IPS DF 4.7 (cell line): ENCODE results near the gene EPB41L3.
"Not testable (repeated sequence)": the region's sequence is repeated elsewhere in the genome, so short reads cannot be mapped to it uniquely, and the experiment has no call there.

ENCODE experiments used
- DNase-seq: peaks from one replicate; pipeline ENCODE4 v3.0.0-alpha.2; 2013; ENCODE audit warnings: low spot score; ENCODE audit errors: extremely low read depth

Gene EPB41L3

DNA sequence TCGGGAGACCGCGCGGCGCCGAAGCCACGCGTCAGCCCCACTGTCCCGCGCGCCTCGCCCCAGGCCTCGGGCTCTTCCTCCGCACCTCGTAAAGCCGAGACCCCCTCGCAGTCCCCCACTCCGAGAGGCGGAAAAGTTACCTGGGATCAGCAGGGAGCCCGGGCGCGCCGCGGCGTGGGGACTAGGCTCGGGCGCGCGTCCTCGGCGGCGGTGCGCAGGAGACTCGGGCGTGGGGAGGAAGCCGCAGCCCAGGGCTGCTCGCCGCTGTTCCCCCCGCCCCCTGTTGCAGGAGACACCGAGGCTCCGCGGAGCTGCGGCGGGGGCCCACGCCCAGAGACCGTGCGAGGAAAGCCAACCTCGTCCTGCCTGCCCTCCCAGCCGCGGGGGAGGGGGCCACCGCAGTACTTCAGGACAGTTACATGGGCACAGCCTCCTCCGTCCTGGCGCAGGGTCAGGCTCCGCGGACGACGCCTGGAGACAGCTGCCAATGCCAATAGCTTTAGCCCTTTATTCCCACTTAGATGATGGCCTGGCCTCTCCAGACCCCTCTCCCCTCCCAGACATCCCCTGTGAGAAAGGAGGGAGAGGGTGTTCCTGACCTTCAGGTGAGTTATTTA, at the start of gene EPB41L3:
EPB41L3 (minus strand) TSS at position 225 of the 617 bp plus-strand sequence. CDS start 54,814 bp downstream, outside the sequence.
- no peak for DNase-seq

DNA sequence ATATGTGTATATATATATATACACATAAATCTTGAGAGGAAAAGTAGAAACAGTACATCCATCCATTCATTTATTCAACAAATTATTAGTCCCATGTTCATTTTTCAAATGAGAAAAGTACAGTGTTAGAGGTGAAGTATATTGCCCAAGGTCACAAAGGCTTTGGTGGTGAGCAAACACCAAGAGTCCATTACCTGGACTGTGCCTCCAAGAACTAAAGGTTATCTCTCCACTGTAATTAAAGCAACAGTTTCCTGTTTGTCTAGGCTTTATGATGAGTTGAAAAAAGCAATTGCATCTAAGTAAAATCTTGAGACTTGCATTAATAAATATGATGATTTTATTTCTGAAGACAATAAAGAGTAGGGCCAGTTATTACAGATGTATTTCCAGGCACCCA, 44.7 kb upstream of the EPB41L3 start:
- DNase-seq: no peak

DNA sequence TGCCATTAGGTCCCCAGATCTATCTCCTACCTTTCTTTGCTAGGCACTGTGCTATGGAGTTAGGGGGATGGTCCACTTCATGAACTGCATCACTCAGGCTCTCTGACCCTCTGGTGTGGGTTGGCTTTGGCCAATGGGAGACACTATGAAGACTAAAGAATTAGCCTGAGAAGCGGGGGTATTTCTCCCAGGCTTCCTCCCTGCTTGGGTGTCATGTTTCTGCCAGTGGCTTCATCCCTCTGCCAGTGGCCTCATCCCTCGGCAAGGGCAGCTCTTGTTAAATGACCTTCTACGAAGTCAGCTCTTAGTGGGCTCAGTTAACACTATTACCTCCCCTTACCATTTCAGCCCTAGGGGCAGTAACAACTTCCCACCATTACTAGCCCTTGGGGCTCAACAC, 41.9 kb upstream of the EPB41L3 start:
- DNase-seq: no peak

DNA sequence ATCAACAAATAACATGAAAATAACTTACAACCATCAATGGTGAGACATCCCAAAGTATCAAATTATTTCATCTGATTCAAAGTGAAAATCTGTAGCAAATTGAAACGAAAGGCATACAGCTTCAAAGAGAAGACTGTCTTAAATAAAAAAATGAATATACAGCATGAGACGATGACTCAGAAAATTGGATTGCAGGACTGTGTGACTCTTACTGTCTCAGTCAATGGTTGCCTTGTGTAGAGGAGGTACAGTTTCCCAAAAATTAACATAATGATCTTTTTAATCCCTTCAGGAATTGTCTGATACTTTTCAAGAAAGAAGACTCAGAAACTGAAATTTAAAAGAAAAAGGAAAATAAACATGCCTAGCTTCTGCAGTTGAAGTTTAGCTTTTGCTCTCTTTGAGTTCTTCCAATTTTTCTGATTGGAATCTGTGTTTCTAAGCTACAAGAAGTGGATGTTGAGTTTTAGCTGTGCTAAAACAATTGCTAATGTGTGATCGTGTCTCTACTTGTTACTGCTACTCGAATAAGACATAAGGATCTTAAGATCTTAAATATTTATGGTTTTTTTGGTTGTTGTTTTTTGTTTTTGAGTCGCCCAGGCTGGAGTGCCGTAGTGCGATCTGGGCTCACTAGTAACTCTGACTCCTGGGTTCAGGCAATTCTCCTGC, 41.1 kb upstream of the EPB41L3 start:
- DNase-seq: no peak

DNA sequence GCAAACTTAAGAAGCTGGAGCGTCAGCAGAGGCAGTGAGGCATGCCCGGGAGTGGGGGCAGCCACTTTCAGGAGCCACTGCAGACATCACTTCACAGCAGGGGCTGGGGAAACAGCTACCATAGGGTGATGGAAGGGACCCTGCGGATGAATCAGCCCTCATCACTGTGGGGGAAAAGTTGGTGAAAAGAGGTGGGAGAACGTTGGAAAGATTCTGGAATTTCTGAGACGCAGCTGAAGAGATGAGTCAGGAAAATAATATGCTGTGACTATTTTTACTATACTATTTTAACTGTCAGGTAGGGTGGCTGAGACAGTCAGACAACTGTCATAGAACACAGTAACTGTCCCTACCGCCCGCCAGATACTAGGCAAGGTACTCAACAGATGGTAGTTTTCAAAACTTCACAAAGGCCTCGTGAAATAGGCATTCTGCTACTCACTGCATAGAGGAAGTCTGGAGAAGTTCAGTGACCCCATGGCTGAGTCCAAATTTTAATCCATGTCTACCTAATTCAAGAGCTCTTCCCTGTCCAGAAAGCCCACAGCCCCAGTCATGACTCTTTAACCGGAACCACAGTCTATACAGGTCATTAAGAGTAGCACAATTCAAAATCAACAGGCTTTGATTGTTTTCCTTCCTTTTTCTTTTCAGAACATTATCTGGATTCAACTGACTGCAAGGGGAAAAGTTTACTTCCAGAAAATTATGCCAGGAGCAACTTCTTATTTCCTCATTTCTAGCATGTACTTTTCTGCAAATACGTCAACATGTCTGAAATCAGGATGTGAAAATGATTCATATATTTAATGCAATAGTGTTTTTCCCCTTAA, 39.3 kb upstream of the EPB41L3 start:
- no peak for DNase-seq

DNA sequence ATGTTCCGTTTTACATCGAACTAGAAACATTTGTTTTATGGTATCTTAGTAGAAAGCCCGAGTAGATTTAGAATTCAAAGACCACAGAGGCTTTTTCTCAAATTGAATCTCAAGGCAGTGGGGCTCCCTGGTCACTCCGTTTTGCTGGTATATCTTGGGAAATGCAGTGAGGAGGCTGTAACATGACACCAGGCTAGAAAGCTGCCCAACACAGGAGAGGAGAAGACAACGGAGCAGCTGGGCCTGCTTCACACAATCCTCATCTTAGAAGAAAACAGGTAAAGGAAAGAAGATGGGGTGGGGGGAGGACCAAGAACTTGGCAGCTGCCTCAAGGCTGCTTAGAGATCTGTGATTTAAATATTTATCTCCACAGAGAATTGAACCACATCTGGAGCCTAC, 38.3 kb upstream of the EPB41L3 start:
- DNase-seq: no peak

DNA sequence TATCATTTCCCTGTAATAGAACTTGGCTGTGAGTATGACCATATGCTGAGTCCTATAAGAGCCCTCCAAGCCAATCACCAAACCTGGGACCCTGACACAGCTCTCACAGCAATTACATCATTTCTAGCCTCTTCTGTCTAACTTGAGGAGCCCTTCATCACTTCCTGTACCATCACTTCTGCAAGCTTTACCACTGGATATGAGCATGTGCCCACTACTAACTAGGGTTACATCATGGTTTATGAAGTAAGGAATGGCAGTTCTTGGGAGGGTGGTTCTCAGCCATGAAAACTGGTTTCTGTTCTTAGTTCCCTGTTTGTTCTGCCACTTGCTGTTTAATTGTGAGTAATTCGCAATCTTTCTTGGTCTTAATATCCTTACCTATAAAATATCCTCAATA, 31.0 kb upstream of the EPB41L3 start:
- no peak for DNase-seq

DNA sequence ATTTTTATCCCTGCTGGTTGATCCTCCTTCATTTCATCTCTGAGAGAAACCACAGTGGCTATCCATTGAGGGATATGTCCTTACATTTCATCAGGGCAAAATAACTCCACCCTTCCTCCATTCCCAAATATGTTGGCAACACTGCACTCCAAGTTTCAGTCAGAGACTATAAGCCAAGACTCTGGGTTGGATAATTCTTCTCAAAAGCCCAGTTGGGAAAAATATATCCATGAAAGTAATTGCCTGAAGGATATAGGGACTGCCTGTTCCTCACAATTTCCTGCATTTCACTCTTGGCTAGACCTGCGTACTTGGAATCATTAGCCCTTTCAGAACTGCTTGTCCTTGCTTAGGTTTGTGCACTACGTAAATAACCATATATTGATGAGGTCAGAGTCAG, 27.9 kb upstream of the EPB41L3 start:
- DNase-seq: no peak

DNA sequence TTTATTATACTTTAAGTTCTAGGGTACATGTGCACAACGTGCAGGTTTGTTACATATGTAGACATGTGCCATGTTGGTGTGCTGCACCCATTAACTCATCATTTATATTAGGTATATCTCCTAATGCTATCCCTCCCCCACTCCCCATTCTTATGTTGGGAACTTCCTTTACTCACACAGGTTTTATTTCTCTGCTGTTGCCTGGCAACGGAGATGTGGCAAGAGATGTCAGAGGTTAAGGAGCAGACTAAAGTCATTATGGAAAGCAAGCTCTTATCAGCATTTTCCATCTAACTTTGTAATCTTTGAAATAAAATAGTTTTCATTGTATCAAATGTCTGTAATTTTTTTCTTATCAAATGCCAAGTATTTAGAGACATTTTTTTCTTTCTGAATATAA, 26.8 kb upstream of the EPB41L3 start:
- not testable (repeated sequence) for DNase-seq

DNA sequence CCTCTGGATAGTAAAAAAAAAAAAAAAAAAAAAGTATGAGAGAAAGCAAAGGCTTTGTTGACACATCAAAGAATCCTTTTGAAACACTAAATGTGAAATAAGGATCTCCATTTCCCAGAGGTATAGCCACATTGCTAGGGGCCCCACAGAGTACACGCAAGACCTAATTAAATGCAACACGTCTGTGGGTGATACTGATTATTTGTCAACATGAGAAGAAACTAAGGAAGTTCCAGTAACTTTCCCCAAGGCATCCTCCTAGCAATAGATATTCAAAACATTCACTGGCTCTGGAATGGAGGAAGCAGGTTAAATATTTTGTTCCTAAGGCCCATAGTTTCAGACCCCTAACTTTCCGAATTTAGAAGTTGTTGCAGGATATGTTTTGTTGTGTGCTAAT, 24.6 kb upstream of the EPB41L3 start:
- DNase-seq: no peak

DNA sequence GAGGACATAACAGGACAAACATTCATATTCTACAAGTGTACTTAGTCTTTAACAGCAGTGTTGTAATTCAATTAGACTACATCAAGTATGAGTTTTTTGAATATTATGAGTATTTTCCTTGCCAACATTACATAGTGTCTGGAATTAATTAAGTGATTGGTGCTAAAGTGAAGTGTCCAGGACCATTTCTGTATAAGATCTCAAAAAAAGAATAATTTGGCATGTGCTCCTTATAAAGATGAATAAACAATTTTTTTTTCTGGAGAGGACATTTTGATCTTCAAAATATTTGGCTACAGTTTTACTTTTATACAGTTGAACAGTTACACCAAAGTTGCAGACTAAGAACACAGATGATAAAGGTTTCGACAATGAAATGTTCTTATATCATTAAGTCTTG, 15.1 kb upstream of the EPB41L3 start:
- no peak for DNase-seq

DNA sequence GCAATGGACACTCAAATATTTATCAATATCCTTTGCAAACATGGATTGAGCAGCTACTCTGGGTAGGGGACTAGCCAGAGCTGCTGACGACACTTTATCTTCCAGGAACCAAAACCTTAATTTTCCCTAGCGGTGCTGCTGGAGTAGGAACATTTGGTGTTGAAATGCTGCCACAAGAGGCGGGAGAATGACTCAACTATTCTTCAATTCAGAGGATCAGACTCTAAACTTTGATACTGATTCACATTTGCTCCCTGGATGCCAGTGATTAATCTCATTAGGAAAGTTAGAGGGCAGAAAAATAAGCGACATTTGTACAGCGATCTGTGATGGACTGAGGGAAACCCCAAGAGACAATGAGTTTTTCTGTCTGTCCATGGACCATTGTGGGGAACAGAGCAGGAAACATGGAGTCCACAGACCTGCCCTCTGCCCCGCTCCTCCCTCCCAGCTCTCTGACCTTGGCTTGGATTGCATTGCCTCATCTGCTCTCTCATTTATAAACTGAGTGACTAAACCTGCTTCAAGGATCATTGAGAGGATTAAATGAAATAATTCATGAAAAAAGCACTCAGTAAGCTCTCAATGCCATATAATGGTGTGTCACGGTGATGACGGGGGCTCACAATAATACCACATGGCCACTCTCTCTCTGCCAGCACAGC, 12.6 kb upstream of the EPB41L3 start:
- DNase-seq: no peak

DNA sequence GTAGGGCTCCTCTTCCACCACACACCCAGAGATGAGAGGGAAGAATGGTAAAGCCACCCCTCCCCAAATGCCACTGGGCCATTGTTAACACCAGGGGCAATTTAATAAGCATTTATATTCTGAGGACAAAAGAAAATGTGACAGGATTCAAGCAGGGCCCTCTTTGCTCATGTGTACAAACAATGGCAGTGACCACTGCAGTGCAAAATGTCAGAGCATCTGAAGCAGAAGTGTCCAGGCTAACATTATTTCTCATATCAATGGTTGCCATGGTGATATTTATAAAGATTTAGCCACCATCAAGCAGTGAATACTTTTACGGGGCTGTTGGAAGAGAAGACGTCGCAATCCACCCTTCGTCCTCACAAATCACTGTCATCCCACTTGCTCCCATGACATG, 10.8 kb upstream of the EPB41L3 start:
- DNase-seq: no peak

DNA sequence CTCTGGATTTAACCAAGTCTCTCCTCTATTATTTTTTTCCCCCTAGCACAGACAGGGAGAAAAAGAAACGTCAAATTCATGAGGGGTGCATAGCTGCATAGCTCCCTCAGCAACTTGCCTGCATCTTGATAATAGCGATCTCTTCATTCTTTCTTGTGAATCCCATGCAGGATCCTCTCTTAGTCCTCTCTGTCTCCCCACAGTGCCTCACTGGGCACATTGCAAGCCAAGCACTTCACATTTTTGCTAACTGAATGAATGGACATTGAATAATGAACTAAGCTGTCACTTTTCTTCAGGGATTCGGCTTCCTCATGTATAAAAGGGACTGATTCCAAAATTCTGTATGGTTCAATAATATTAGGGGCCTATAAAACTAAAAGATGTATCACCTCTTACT, 2.9 kb upstream of the EPB41L3 start:
- DNase-seq: no peak

DNA sequence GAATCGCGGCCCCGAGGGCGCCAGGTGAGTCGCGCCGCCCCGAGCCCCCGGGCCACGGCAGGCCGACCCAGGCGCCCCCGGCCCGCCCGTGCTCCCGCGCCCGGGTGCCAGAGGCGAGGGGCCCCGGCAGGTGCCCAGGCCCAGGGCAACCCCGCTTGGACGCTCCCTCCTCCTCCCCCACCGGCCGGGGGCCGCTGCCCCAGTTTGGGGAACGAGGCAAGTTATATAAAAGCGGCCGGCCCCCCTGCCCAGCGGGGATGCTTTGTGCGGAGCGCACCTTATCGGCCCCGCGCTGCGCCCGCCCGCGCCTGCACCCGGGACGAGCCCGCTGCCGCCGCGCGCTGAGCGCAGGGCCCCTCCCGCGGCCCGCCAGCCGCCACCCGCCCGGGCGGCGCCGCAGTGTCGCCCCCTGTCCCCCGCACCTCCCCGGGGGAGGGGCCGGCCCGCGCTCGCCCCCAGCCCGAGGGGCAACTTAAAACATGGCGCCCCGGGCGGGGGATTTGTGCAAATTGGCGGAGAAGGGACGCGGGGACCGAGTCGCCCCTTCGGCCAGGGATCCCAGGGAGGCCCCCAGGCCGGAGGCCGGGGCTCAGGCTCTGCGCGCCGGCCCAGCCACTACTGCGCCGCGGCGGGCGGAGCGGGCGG, 639 bp downstream of the EPB41L3 start:
- no peak for DNase-seq

DNA sequence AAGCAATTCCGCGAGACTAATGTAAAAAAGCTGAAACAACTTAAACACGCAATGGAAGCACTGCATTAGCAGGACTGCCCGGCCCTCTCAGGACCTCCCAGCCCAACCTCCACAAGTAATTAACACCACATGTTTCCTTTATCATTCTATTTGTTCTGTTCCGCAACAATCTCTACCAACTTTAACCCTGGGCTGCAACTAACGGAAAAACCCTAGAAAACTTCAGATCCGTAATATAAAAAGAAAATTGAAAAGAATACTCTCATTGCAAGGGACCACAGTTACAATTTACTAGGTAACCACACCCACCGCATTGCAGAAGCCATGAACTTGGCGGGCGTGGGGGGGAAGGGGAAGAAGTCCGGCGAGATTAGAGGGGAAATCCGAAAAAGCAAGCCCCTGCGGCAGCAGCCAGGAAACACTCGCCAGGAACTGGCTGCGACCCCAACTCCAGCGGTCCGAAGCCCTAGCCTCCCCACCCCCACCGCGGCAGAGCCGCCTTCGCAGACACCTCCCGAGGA, 1.2 kb downstream of the EPB41L3 start:
- no peak for DNase-seq

DNA sequence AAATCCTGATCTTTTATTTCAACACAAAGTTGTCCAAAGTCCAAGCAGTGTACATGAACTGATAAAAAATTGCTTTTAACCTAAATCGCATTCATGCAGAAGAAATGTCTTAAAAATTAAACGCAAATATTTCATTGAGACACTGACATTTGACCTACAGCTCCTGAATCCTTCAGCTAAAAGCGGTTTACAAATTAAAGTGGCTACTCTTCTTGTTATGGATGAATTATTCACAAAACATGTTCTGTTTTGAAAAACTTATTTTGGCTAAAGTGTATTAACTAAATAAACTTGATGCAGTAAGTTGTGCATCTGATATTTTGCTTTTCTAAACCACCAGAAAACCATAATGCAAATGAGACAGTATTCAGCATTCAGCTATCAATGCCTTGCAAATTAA, 2.2 kb downstream of the EPB41L3 start:
- no peak for DNase-seq

DNA sequence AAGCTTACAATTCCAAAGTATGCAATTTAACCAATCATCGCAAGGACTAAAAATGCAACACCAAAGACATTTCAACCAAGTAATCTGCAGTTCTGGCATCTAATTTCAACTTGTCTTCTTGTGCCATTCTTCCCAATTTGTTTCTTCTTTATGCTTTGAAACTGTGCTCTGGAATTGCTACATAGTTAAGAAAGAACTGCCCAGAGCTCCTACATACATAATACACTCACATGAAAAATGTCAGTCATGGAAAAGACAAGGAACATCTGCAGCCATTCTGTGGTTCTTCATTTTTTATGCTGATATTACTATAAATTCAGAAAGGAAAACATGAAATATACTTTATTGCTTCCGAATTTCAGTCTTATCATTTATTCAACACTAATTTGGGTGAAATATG, 4.4 kb downstream of the EPB41L3 start:
- DNase-seq: no peak

DNA sequence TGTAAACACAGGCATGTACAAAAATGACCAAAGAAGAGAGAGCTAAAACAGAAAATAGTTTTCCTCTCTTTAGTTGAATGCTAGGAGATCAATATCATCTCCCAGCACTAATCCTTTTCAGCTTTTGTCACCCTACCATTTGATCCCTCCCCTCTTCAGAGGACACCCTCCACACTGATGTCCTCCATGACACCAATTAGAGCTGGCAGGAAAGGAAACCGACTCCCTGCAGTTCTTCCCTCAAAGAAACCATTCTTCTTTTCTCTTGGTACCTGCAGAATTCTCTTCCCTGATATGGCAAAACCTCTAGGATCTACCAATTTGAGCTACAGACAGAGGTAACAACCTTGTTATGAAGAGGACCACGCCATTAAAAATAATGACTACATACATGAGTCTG, 5.3 kb downstream of the EPB41L3 start:
- no peak for DNase-seq

DNA sequence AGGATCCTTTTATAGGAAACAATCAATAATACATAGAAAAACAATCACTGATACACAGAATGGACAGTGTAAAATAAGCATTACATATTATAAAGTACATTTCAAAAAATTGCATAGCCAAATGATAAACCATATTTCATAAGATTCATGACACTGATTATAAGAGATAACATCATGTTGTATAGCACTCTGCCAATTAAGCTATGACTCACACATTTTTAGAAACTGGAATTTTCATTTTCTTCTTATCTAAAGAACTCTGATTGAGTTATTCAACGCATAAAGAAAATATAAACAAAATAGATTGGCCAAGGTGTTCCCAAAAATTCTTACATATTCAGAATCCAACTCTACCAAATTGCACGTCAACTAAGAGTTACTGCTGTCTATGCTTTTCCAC, 5.9 kb downstream of the EPB41L3 start:
- DNase-seq: no peak

DNA sequence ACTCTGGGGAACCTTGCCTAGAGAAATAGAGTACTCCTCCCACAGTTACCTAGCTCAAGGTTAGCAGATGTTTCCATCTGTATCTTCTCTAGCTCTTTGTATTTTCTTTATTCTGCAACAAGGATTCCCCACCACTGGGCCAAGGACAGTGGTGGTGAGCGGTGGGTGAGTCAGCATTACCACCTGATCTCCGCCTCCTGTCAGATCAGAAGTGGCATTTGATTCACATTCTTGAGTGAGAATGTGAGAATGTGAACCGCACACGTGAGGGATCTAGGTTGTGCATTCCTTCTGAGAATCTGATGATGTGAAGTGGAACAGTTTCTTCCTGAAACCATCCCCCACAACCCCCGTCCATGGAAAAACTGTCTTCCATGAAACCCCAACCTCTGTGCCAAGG, 9.0 kb downstream of the EPB41L3 start:
- no peak for DNase-seq
